WERI-Rb-1 (cell line): ENCODE data around the gene AP1S2.

Source experiments
- DNase-seq: peaks from one replicate; pipeline ENCODE4 v3.0.0-alpha.2; 2020
- H3K27ac ChIP-seq: fragments of 250-450 bp; sonication (Bioruptor Pico); 2 replicates; pipeline ENCODE4 v1.5.1; 2020; ENCODE audit warnings: mild to moderate bottlenecking, moderate library complexity
- H3K27me3 ChIP-seq: fragments of 250-450 bp; sonication (Bioruptor Pico); 2 replicates; pipeline ENCODE4 v1.5.1; 2021; ENCODE audit warnings: mild to moderate bottlenecking, low read depth, moderate library complexity; ENCODE audit not compliant: insufficient read depth, severe bottlenecking
- H3K36me3 ChIP-seq: fragments of 250-450 bp; sonication (Bioruptor Pico); 2 replicates; pipeline ENCODE4 v1.5.1; 2020; ENCODE audit warnings: mild to moderate bottlenecking, moderate library complexity
- H3K4me3 ChIP-seq: 2 replicates; pipeline ENCODE4 v1.5.1; 2011; ENCODE audit warnings: low read depth, mild to moderate bottlenecking, control low read depth, low read length
- H3K9me3 ChIP-seq: fragments of 250-450 bp; sonication (Bioruptor Pico); 2 replicates; pipeline ENCODE4 v1.5.1; 2021; ENCODE audit warnings: mild to moderate bottlenecking, moderate library complexity; ENCODE audit not compliant: severe bottlenecking
- TF ChIP-seq, protein P1 (sequence below): IDR thresholded peaks from 2 replicates; pipeline ENCODE4 v1.5.1; 2011; ENCODE audit warnings: low read depth, mild to moderate bottlenecking, control low read depth, inconsistent platforms, low read length

The AP1S2 gene

DNA sequence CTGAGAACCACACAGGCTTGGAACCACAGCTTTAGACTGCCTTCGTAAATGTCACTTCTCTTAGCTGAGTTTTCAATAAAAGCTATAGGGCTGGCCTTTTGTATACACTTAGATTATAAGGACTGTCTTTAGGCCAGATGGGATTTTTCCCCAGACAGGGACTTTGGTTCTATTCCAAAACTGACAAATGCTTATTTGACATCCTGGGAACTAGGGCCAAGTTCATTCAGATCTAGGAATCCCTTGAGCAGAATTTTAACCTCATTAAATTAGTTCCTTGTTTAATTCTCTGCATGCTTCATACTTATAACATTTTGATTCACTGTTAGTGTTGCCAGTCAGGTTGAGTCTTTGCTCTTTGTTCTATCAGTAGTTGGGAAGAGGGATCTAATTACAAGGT is 41.2 kb downstream of the AP1S2 start:
- Histone ChIP-seq H3K36me3 (peaks cover 48% of the 10 kb centered on the region), H3K27ac (no peak overlapping the region), H3K9me3 (no peaks in the 10 kb centered on the region), H3K4me3 (no peak overlapping the region), H3K27me3 (no peaks in the 10 kb centered on the region)
- DNase-seq = no peak
- TF ChIP-seq, protein P1, sequence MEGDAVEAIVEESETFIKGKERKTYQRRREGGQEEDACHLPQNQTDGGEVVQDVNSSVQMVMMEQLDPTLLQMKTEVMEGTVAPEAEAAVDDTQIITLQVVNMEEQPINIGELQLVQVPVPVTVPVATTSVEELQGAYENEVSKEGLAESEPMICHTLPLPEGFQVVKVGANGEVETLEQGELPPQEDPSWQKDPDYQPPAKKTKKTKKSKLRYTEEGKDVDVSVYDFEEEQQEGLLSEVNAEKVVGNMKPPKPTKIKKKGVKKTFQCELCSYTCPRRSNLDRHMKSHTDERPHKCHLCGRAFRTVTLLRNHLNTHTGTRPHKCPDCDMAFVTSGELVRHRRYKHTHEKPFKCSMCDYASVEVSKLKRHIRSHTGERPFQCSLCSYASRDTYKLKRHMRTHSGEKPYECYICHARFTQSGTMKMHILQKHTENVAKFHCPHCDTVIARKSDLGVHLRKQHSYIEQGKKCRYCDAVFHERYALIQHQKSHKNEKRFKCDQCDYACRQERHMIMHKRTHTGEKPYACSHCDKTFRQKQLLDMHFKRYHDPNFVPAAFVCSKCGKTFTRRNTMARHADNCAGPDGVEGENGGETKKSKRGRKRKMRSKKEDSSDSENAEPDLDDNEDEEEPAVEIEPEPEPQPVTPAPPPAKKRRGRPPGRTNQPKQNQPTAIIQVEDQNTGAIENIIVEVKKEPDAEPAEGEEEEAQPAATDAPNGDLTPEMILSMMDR = no peak

DNA sequence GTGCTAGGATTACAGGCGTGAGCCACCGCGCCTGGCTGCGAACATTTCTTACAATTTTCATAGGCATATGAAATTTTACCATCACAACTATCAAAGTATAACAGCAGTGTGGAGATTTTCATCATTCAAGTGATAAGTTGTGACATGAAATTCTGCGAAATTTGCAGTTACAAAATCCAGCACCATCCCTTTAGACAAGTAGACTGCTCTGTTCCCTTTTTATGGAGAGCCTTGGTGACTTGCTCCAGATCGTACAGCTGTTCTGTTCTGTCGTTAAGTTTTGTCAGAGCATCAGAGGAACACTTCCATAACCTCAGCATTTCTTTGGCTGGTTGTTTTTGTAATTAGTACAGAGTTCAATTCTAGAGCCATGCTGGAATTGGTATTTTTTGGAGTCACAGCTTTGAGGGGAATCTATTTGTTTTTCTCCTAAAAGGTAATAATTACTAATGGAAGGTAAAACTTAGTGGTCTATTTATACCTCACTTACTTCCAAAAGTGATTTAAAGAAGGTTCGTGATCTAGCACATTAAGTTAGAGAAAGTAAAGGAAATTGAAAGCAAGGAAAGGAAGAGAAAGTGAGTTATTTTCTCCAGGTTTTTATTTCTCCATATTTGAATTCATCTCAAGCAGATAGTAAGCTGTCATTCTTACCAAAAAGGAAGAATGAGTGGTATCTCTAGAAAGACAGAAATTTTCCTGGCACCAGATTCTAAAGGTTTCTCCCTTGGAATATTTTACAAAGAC is 42.2 kb downstream of the AP1S2 start:
- Histone ChIP-seq H3K4me3 (no peak overlapping the region), H3K27ac (no peak overlapping the region), H3K27me3 (no peaks in the 10 kb centered on the region), H3K9me3 (no peaks in the 10 kb centered on the region), H3K36me3 (peaks cover 39% of the 10 kb centered on the region)
- TF ChIP-seq, protein P1 = no peak
- DNase-seq = no peak

DNA sequence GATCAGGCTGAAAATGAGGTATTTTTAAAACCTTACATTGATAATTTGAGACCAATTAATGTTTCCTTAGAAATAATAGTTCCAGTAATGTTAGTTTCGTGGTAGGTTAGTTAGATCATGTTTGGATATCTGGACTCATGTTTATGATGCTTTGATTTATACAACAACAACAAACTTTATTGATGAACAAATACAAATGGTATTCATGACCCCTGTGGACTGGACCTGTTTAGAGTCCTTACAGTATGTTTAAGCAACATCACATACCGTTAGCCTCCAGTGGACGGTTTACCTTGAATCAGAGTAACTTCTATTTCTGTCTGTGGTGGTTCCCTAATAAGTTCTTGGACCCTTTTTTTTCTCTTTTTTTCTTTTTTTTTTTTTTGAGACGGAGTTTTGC is 46.4 kb downstream of the AP1S2 start:
- peaks cover 37% of the 10 kb centered on the region for H3K36me3 ChIP-seq
- no peak overlapping the region for H3K27ac ChIP-seq
- TF ChIP-seq, protein P1 = no peak
- H3K27me3 ChIP-seq = no peaks in the 10 kb centered on the region
- H3K4me3 ChIP-seq = no peak overlapping the region
- no peaks in the 10 kb centered on the region for H3K9me3 ChIP-seq
- no peak for DNase-seq

DNA sequence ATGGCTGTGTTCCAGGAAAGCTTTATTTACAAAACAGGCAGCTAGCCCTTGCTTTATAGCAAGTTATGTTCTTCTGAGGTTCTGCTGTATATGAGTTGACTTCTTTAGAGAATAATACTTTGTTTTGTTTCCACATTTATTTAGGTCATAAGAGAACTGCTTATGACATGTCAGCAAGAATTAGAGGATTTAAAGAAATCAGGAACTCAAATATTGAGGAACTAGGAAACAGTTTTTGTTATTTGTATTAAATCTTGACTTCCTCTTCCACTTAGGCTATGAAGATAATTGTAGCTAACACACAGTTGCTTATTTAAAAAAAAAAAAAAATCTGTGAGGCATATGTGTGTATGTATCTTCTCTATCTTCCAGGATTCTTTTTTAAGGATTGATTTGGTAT is 50.0 kb downstream of the AP1S2 start:
- H3K27me3 ChIP-seq = no peaks in the 10 kb centered on the region
- no peaks in the 10 kb centered on the region for H3K9me3 ChIP-seq
- H3K36me3 ChIP-seq = peaks cover 41% of the 10 kb centered on the region
- H3K4me3 ChIP-seq = no peak overlapping the region
- no peak overlapping the region for H3K27ac ChIP-seq
- DNase-seq = no peak
- TF ChIP-seq, protein P1 = no peak

DNA sequence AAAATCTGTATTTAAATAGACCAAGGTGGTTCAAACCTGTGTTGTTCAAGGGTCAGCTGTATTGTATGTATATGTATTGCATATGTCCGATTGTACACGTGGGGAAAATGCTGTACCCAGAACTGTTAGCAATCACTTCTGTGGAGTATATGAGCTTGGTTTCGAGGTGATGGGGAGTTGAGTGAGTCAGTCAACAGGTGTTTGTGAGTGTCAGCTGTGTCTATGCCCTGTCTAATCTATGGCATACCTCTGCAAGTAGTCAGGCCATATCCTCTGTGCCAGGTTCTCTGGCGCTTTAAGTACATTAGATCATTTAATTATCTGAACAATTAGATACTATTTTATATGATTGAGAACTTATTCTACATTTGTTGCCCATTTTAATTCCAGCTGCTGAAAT is 56.9 kb downstream of the AP1S2 start:
- Histone ChIP-seq H3K27ac (no peak overlapping the region), H3K4me3 (no peak overlapping the region), H3K9me3 (no peaks in the 10 kb centered on the region), H3K27me3 (no peaks in the 10 kb centered on the region), H3K36me3 (peaks cover 34% of the 10 kb centered on the region)
- DNase-seq = no peak
- TF ChIP-seq, protein P1 = no peak
